ENCODE results near the gene HNRNPM. TPM values are rescaled to one million over a fixed set of nuclear protein-coding genes. Genes with fewer than 3 reads are reported as not detected.
A peak's percentile ranks its signal among the peaks of the same experiment; 100 is the strongest.

The HNRNPM gene
- total and polyA plus RNA-seq, 7 donors = 62.8 to 224 (median 83.9) TPM

DNA sequence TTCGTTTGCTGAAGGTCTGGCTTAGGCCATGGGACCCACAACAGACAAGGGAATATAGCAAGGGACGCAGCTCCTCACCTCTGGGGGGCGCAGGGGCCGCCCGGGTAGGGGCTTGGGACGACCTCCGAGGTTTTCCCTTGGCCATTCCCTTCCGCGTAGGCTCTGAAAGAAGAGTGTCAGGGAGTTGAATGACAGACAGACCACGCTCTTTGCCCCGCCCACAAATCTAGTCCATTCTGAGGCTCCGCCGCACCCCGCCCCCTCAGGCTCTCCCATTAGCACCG, 80.6 kb downstream of the HNRNPM start:
- intact Hi-C loops (cut with DNase I) = loop anchor here (1.0 kb wide), 1 partner anchor 11 kb away; the partner anchor contains the start of gene ZNF414
- no peaks in the 10 kb centered on the region for H3K36me3 ChIP-seq
- H3K27ac ChIP-seq = peak overlapping the region; percentile 79 to 94 (median 88)
- 17 to 50% methylated on average over 15 of the region's 15 CpGs for WGBS, 2 donors
- H3K27me3 ChIP-seq = no peaks in the 10 kb centered on the region
- peak overlapping the region; percentile 13 to 94 (median 40) for H3K4me3 ChIP-seq
- no peak for DNase-seq
- peaks cover 0 to 14% (median 11%) of the 10 kb centered on the region in 4 donors for H3K4me1 ChIP-seq
- H3K9me3 ChIP-seq = no peaks in the 10 kb centered on the region
- TF ChIP-seq POLR2A (IDR thresholded peaks at IDR 0.05) (peak in 1 of 2 donors; percentile 24), POLR2AphosphoS5 (IDR thresholded peaks at IDR 0.05) (peak in 2 of 4 donors; percentile 22 to 26), EP300 (IDR thresholded peaks at IDR 0.05) (no peak)
- TF ChIP-seq, protein P1, sequence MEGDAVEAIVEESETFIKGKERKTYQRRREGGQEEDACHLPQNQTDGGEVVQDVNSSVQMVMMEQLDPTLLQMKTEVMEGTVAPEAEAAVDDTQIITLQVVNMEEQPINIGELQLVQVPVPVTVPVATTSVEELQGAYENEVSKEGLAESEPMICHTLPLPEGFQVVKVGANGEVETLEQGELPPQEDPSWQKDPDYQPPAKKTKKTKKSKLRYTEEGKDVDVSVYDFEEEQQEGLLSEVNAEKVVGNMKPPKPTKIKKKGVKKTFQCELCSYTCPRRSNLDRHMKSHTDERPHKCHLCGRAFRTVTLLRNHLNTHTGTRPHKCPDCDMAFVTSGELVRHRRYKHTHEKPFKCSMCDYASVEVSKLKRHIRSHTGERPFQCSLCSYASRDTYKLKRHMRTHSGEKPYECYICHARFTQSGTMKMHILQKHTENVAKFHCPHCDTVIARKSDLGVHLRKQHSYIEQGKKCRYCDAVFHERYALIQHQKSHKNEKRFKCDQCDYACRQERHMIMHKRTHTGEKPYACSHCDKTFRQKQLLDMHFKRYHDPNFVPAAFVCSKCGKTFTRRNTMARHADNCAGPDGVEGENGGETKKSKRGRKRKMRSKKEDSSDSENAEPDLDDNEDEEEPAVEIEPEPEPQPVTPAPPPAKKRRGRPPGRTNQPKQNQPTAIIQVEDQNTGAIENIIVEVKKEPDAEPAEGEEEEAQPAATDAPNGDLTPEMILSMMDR (IDR thresholded peaks at IDR 0.05) = no peak

DNA sequence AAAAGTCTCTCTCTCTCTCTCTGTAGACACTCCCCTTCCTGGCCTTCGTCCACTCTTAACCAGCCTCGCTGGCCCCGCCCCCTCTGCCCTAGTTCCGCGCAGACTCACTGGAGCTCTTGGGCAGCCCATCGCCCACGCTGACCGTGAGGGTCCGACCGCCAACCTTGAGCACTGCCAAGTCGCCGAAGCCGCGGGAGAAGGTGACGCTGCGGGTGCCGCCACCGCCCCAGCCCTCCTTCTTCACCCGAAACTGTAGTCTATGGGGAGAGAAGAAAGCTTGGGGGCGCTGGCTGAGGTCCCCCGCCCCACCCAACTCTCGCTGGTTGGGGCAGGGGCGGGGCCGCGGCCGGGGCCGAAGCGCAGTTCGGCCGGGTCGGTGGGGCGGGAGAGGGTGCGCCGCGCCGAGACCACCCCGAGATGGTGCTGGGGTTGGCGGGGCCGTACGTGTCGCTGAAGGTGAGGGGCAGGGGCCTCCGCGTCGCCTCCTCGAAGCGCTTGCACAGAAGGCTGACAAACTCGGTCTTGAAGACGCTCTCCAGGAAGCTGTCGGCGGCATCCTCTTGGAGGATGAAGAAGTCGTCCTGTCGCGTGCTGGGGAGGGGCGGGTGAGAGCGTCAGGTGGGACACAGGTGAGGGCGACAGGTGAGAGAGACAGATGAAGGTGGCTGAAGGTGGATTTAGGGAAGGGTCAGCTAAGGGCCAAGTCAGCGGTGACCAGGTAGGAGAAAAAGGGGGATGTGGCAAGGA, 81.7 kb downstream of the HNRNPM start:
- peaks cover 0 to 14% (median 11%) of the 10 kb centered on the region in 4 donors for H3K4me1 ChIP-seq
- intact Hi-C loops (cut with DNase I) = no loop called here
- WGBS, 2 donors = 13 to 50% methylated on average over 57 of the region's 57 CpGs
- DNase-seq = peak; percentile 95
- H3K36me3 ChIP-seq = no peaks in the 10 kb centered on the region
- H3K27me3 ChIP-seq = no peaks in the 10 kb centered on the region
- TF ChIP-seq POLR2AphosphoS5 (IDR thresholded peaks at IDR 0.05) (peak; percentile 45 to 86 (median 66)), POLR2A (IDR thresholded peaks at IDR 0.05) (peak; percentile 1 to 36), EP300 (IDR thresholded peaks at IDR 0.05) (no peak)
- TF ChIP-seq, protein P1 (IDR thresholded peaks at IDR 0.05) = no peak
- H3K9me3 ChIP-seq = no peaks in the 10 kb centered on the region
- H3K4me3 ChIP-seq = peak overlapping the region; percentile 66 to 96 (median 81)
- peak overlapping the region; percentile 90 to 94 (median 91) for H3K27ac ChIP-seq

DNA sequence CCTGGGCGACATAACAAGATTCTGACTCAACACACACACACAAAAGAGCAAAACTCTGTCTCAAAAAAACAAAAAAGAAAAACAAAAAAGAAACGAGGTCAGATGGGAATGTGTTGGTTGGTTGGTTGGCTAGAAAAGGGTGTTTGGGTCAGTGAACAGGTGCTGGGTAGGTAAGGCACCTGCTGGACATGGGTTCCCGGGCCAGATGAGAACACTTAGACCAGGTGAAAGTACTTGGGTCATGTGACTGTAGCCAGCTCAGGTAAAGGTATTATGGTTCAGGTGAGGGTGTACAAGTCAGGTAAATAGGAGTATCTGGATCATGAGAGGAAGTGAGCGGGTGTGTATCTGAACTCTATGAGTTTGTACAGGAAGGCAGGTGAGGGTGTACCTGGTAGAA, 83.7 kb downstream of the HNRNPM start:
- intact Hi-C loops (cut with DNase I) = no loop called here
- no peaks in the 10 kb centered on the region for H3K36me3 ChIP-seq
- no peak overlapping the region for H3K4me3 ChIP-seq
- TF ChIP-seq POLR2AphosphoS5 (IDR thresholded peaks at IDR 0.05) = no peak
- no peak for TF ChIP-seq EP300 (IDR thresholded peaks at IDR 0.05)
- no peak for TF ChIP-seq POLR2A (IDR thresholded peaks at IDR 0.05)
- TF ChIP-seq, protein P1 (IDR thresholded peaks at IDR 0.05) = no peak
- 51 to 77% methylated on average over 4 of the region's 4 CpGs for WGBS, 2 donors
- peaks cover 0 to 14% (median 11%) of the 10 kb centered on the region in 4 donors for H3K4me1 ChIP-seq
- DNase-seq = no peak
- H3K27ac ChIP-seq = no peak overlapping the region
- H3K9me3 ChIP-seq = no peaks in the 10 kb centered on the region
- H3K27me3 ChIP-seq = no peaks in the 10 kb centered on the region

DNA sequence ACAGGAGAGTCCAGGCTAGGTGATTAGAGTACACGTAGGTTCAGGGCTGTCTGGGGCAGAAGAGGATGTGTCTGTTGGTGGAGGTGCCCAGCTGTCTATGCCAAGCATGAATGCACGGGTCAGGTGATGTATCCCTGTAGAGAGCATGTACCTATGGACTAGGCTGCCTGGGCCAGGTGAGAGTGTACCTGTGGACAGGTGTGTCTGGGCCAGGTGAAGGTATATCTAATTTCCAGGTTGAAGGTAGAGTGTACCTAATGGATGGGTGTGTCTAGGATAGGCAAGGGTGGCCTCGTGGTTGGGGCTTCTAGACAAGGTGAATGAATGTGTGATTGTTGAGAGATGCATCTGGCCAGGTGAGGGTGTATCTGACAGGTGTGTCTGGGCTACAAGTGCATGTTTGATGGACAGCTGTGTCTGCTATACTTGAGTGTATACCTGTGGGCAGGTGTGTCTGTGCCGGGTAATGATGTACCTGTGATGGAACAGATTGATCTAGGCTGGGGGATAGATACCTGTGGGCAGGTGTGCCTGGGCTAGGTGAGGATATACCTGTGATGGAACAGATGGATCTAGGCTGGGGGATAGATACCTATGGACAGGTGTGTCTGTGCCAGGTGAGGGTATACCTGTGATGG, 84.7 kb downstream of the HNRNPM start:
- no peak overlapping the region for H3K4me3 ChIP-seq
- no peak for DNase-seq
- H3K27ac ChIP-seq = no peak overlapping the region
- H3K27me3 ChIP-seq = no peaks in the 10 kb centered on the region
- intact Hi-C loops (cut with DNase I) = no loop called here
- peaks cover 0 to 14% (median 11%) of the 10 kb centered on the region in 4 donors for H3K4me1 ChIP-seq
- H3K36me3 ChIP-seq = no peaks in the 10 kb centered on the region
- H3K9me3 ChIP-seq = no peaks in the 10 kb centered on the region
- no peak for TF ChIP-seq POLR2AphosphoS5 (IDR thresholded peaks at IDR 0.05)
- TF ChIP-seq, protein P1 (IDR thresholded peaks at IDR 0.05) = no peak
- no peak for TF ChIP-seq EP300 (IDR thresholded peaks at IDR 0.05)
- TF ChIP-seq POLR2A (IDR thresholded peaks at IDR 0.05) = no peak
- WGBS, 2 donors = 34 to 83% methylated on average over 4 of the region's 4 CpGs
